ENCODE results near the gene UXT.
A peak's percentile ranks its signal among the peaks of the same experiment; 100 is the strongest.

UXT gene, protein sequence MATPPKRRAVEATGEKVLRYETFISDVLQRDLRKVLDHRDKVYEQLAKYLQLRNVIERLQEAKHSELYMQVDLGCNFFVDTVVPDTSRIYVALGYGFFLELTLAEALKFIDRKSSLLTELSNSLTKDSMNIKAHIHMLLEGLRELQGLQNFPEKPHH

GRCh38 chrX:47658684-47659420 is at the start of gene UXT:
UXT (minus strand) TSS chrX:47659180; CDS start chrX:47658927, 253 bp downstream.
- Histone ChIP-seq H3K4me3 (peak within 1 kb of the TSS; percentile 55 to 73 (median 66)), H3K9me3 (replicated peaks in 1 of 11) (peaks cover 0 to 10% (median 0%) of the 10 kb centered on the region in 11 experiments; a peak in 1 of 22 replicates), H4K20me1 (peaks cover 0 to 20% (median 0%) of the 10 kb centered on the region in 11 experiments; a peak in 3 of 22 replicates), H3K27me3 (peaks cover 34 to 85% (median 74%) of the 10 kb centered on the region in 11 experiments), H3K36me3 (peaks cover 14 to 42% (median 35%) of the 10 kb centered on the region in 11 experiments), H3K27ac (peak within 1 kb of the TSS; percentile 89 to 96 (median 93)), H3K4me1 (peaks cover 4 to 46% (median 16%) of the 10 kb centered on the region in 10 experiments; a peak in 17 of 20 replicates), H3K9ac (peak within 1 kb of the TSS; percentile 85 to 93 (median 89)), H3K4me2 (peak within 1 kb of the TSS; percentile 43 to 68 (median 61))
- no peak for TF ChIP-seq Cebpa-rat (IDR thresholded peaks at IDR 0.05)

GRCh38 chrX:47707031-47707780 is 48.2 kb upstream of the UXT start:
- TF ChIP-seq Cebpa-rat (IDR thresholded peaks at IDR 0.05): no peak
- Histone ChIP-seq H3K27me3 (peaks cover 94 to 100% (median 99%) of the 10 kb centered on the region in 11 experiments), H4K20me1 (no peaks in the 10 kb centered on the region; a peak in 1 of 22 replicates), H3K9ac (no peak overlapping the region), H3K9me3 (replicated peaks in 1 of 11) (no peaks in the 10 kb centered on the region), H3K4me3 (no peak overlapping the region), H3K4me1 (peaks cover 0 to 17% (median 0%) of the 10 kb centered on the region in 10 experiments; a peak in 4 of 20 replicates), H3K4me2 (peak overlapping the region in 3 of 11 experiments; percentile 3 to 33 (median 12); a peak in 4 of 22 replicates), H3K36me3 (no peaks in the 10 kb centered on the region), H3K27ac (peak overlapping the region in 1 of 11 experiments; percentile 5; a peak in 1 of 22 replicates)

DNA sequence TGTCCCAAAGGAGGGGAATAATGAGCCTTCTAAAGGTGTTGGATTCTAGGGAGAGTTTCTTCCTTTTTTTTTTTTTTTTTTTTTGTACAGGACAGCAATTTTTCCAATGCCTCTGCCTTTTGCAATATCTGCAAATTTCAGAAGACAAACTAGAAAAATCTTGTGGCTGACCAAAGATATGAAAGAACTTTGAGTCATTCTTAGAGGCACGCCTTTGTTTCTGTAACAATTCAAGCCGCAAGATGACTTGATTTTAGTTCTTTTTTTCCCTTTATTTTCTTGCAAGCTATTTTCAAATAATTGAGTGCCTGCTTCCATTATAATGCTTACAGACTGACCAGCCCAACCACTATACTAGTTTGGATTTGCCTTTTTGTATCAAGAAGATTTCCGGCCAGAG is 47.6 kb upstream of the UXT start:
- peak overlapping the region in 1 of 11 experiments; percentile 5; a peak in 1 of 22 replicates for H3K27ac ChIP-seq
- H4K20me1 ChIP-seq: no peaks in the 10 kb centered on the region; a peak in 1 of 22 replicates
- H3K27me3 ChIP-seq: peaks cover 96 to 100% (median 99%) of the 10 kb centered on the region in 11 experiments
- no peak overlapping the region for H3K4me3 ChIP-seq
- H3K9ac ChIP-seq: no peak overlapping the region
- no peak for TF ChIP-seq Cebpa-rat (IDR thresholded peaks at IDR 0.05)
- no peaks in the 10 kb centered on the region for H3K36me3 ChIP-seq
- no peaks in the 10 kb centered on the region for H3K9me3 ChIP-seq (replicated peaks in 1 of 11)
- H3K4me2 ChIP-seq: peak overlapping the region in 2 of 11 experiments; percentile 3 to 33; a peak in 4 of 22 replicates
- H3K4me1 ChIP-seq: peaks cover 0 to 17% (median 0%) of the 10 kb centered on the region in 10 experiments; a peak in 4 of 20 replicates

GRCh38 chrX:47704736-47705135 is 45.8 kb upstream of the UXT start:
- Histone ChIP-seq H3K4me3 (no peak overlapping the region), H3K27ac (no peak overlapping the region), H3K36me3 (no peaks in the 10 kb centered on the region), H3K9me3 (replicated peaks in 1 of 11) (no peaks in the 10 kb centered on the region; a peak in 1 of 22 replicates), H4K20me1 (no peaks in the 10 kb centered on the region; a peak in 1 of 22 replicates), H3K4me2 (no peak overlapping the region), H3K27me3 (peaks cover 98 to 100% (median 100%) of the 10 kb centered on the region in 11 experiments), H3K4me1 (peaks cover 0 to 17% (median 0%) of the 10 kb centered on the region in 10 experiments; a peak in 4 of 20 replicates), H3K9ac (no peak overlapping the region)
- TF ChIP-seq Cebpa-rat (IDR thresholded peaks at IDR 0.05): no peak

DNA sequence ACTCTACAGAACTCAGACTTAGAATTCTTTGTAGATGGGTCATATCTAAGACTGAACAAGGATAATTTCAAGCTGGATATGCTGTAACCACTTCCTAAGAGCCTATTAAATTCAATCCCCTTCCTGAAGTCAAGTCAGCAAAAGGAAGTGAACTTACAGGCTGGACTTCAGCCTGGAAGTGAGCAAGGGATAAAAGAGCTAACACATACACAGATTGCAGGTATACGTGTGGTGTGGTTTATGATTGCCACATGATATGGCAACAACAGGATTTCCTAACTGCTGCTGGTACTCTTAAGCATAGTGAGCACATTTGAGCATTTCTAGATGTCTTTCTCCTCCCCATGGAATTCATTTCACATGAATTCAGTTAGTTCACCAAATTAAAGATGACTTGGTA is 38.2 kb upstream of the UXT start:
- Histone ChIP-seq H3K4me3 (no peak overlapping the region), H4K20me1 (no peaks in the 10 kb centered on the region), H3K9ac (no peak overlapping the region), H3K27me3 (peaks cover 72 to 99% (median 88%) of the 10 kb centered on the region in 11 experiments), H3K4me2 (no peak overlapping the region), H3K4me1 (no peaks in the 10 kb centered on the region), H3K27ac (no peak overlapping the region), H3K9me3 (replicated peaks in 1 of 11) (peaks cover 21 to 38% (median 28%) of the 10 kb centered on the region in 11 experiments), H3K36me3 (no peaks in the 10 kb centered on the region)
- TF ChIP-seq Cebpa-rat (IDR thresholded peaks at IDR 0.05): no peak

- Histone ChIP-seq H3K4me2 (no peak overlapping the region), H3K9ac (no peak overlapping the region)
- TF ChIP-seq Cebpa-rat (IDR thresholded peaks at IDR 0.05): no peak
Measured at GRCh38 chrX:47690175-47690574, 31.2 kb upstream of the UXT start.

DNA sequence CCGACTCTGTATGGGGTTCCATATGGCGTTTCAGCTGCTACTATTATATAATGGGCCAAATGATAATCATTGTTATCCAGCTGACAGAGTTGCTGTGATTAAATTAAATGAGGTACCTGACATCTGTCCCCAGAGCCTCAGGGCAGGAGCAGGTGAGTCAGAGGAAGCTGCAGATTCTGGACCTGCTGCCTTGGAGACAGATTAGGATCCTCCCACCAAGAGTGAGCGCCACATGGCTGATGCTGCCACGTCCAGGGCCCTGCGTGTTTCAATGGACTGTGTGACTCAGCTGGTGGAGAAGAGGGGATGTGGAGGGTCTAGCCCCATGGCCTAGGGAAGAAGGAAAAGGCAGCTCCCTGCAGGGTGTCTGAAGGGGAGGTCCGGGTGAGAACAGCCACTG is 28.3 kb upstream of the UXT start:
- Histone ChIP-seq H3K4me1 (no peaks in the 10 kb centered on the region), H3K27ac (no peak overlapping the region), H4K20me1 (no peaks in the 10 kb centered on the region; a peak in 1 of 22 replicates), H3K4me2 (no peak overlapping the region), H3K4me3 (no peak overlapping the region), H3K9ac (no peak overlapping the region), H3K27me3 (peaks cover 60 to 93% (median 84%) of the 10 kb centered on the region in 11 experiments), H3K9me3 (replicated peaks in 1 of 11) (peaks cover 0 to 5% (median 0%) of the 10 kb centered on the region in 11 experiments; a peak in 3 of 22 replicates), H3K36me3 (no peaks in the 10 kb centered on the region)
- no peak for TF ChIP-seq Cebpa-rat (IDR thresholded peaks at IDR 0.05)

More at GRCh38 chrX:47690175-47690574, 31.2 kb upstream of the UXT start:
- no peaks in the 10 kb centered on the region for H3K36me3 ChIP-seq
- peaks cover 0 to 7% (median 0%) of the 10 kb centered on the region in 11 experiments; a peak in 3 of 22 replicates for H3K9me3 ChIP-seq (replicated peaks in 1 of 11)
- H3K27ac ChIP-seq: no peak overlapping the region
- H4K20me1 ChIP-seq: no peaks in the 10 kb centered on the region; a peak in 1 of 22 replicates
- H3K4me1 ChIP-seq: no peaks in the 10 kb centered on the region
- peaks cover 71 to 97% (median 82%) of the 10 kb centered on the region in 11 experiments for H3K27me3 ChIP-seq
- no peak overlapping the region for H3K4me3 ChIP-seq

- no peaks in the 10 kb centered on the region; a peak in 1 of 22 replicates for H4K20me1 ChIP-seq
- H3K4me2 ChIP-seq: no peak overlapping the region
- H3K4me1 ChIP-seq: no peaks in the 10 kb centered on the region
- no peak overlapping the region for H3K27ac ChIP-seq
- no peak overlapping the region for H3K4me3 ChIP-seq
- H3K27me3 ChIP-seq: peaks cover 58 to 94% (median 85%) of the 10 kb centered on the region in 11 experiments
- TF ChIP-seq Cebpa-rat (IDR thresholded peaks at IDR 0.05): no peak
- H3K9ac ChIP-seq: no peak overlapping the region
- no peaks in the 10 kb centered on the region for H3K36me3 ChIP-seq
- H3K9me3 ChIP-seq (replicated peaks in 1 of 11): peaks cover 0 to 5% (median 0%) of the 10 kb centered on the region in 11 experiments; a peak in 1 of 22 replicates
Measured at GRCh38 chrX:47683829-47684205, 24.8 kb upstream of the UXT start.

Data from BLaER1 treated with 17β-estradiol and CSF1 and Interleukin-3, amounts not matched to agents 10 nM and 100 nM (cell line).